HPDE6-E6E7 (cell line): ENCODE results near the gene TUBB4A.
"Not testable (repeated sequence)": the region's sequence is repeated elsewhere in the genome, so short reads cannot be mapped to it uniquely, and the experiment has no call there.

Experiments used
- DNase-seq: peaks from one replicate; pipeline ENCODE4 v3.0.0; 2011; ENCODE audit warnings: missing footprints; ENCODE audit errors: extremely low spot score

TUBB4A gene

DNA sequence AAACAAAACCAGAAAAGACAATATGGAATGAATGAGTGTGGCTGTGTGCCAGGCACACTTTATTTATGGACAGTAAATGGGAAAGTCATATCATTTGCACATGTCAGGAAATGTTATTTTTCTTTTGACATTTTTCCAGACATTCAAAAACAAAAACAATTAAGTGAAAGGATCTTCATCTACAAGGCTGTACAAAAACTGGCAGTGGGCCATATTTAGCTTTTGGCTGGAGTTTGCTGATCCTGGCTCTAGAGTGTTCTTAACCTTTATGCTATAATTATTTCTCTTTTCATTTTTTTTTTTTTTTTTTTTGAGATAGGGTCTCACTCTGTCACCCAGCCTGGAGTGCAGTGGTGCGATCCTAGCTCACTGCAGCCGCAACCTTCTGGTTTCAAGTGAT is 22.2 kb upstream of the TUBB4A start:
- DNase-seq = no peak

GRCh38 chr19:6522712-6523111 is 20.6 kb upstream of the TUBB4A start:
- DNase-seq = no peak

DNA sequence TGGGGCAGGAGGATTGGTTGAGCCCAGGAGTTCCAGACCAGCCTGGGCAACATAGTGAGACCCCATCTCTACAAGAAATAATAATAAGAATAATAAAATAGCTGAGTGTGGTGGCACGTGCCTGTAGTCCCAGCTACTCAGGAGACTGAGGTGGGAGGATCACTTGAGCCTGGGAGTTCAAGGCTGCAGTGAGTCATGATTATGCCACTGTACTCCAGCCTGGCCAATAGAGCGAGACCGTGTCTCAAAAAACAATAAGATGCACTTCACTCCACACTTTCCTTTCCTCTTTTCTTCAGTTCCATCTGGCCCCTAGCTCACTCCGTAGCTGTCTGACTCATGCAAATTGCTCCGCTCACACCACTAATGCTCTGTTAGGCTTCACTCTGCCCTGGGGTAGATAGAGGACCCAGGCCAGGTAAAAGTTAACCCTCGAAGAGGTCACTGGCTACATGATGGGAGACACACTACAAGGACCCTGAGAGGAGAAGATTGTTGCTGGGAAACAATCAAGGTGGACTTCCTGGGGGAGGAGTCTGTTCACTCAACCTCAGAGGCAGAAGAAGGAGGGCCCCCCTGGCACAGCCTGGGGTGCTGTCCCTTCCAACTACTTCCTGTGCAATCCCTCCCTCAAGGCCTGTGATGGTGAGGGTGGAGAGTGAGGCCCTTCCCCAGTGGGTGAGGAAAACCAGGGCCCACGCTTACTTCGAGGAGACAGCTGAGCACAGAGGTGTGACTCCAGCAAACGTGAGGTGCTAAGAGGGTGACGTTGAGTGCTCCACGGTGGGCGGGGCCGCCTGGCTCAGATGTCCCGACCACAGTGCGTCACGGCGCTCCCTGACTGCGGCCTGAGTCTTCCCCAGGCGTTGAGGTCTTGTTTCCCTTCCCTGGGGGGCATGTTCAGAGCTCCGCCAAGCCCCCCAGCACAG is 19.9 kb upstream of the TUBB4A start:
- no peak for DNase-seq

DNA sequence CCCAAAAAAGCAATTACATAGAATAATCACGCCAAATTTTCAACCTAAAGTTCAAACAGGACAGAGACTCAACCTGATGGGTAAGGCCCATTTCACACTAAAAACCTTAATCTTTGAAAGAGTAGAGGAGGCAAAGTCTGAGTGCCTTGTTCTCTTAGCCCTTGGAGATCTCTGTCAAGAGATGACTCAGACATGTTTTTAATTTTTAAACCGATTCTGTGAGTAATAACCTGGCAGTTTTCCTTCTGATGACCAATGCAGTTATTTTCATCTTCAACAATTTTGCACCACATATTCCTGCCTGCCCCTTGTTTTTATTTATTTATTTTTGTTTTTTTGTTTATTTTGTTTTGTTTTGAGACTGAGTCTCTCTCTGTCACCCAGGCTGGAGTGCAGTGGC is 17.2 kb upstream of the TUBB4A start:
- peak; percentile 72 for DNase-seq

- no peak for DNase-seq
Measured at GRCh38 chr19:6518145-6518911, 16.2 kb upstream of the TUBB4A start.

GRCh38 chr19:6516659-6517291 is 14.7 kb upstream of the TUBB4A start:
- DNase-seq = peak; percentile 80

GRCh38 chr19:6516018-6516658 is 14.0 kb upstream of the TUBB4A start:
- peak; percentile 88 for DNase-seq

GRCh38 chr19:6514926-6515544 is 12.9 kb upstream of the TUBB4A start:
- DNase-seq = no peak

DNA sequence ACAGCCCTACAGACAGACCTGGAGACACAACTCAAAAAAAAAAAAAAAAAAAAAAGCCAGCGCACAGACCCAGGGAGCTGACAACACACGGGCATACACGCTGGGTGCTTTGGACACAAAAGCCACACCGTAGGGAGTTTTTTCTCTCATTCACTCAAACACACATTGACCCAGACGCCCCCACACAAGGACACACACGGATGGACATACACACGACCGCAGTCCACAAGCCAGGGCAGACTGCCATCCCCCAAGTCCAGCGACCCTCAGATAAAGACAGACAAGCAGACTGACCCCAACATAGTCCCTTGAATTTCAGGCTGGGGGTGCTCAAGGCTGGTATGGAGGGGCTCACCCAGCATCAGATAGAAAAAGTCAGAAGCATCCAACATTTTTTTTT is 12.0 kb upstream of the TUBB4A start:
- no peak for DNase-seq

DNA sequence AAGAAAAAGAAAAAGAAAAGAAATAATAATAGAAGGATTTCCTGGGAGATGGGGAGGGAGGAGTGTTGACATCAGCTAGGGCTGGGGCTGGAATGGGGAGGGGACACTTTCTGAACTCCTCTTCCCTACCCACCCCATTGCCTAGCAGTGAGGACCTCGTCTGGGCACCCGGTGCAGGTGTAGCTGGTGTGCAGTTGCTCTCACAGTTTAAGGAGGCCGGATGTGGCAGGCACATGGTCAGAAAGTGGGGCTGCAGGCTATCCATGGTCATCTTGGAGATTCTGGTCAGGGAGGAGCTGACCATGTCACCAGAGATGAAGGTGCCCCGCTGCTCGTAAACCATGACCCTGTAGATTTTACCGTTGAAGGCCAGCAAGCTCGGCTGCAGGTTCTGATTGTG is 8.5 kb upstream of the TUBB4A start:
- no peak for DNase-seq

DNA sequence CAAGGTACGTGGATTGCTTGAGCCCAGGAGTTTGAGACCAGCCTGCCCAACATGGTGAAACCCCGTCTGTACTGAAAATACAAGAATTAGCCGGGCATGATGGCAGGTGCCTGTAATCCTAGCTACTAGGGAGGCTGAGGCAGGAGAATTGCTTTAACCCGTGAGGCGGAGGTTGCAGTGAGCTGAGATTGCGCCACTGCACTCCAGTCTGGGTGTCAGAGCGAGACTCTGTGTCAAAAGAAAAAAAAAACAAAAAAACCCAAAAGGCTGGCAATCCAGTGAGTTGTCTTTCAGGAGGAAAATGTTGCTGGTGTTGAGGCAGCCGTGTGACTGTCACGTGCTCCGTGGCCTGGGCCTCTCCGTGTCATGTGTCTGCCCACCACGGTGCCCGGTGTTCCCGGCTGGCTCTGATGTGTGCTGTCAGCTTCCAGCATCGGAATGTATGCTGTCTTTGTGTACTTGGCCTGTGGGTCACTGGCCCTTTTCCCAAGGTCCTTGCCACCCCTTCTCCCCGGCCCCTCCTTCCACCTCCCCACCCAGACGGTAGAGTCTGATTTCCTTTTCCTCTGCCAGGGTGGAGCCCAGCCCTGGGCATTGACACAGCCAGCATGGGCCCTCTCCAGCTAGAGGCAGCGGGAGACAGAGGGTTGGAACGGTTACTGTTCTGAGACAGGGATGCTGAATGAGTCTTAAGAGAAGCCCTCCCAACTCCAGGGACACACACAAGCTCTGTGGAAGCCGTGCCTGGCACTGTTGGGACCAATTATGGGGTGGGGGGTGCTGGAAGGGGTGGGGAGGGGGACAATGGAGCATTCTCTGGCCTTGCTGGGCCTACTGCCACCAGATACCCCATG is 7.2 kb upstream of the TUBB4A start:
- no peak for DNase-seq

GRCh38 chr19:6508028-6508771 is 6.1 kb upstream of the TUBB4A start:
- not testable (repeated sequence) for DNase-seq

DNA sequence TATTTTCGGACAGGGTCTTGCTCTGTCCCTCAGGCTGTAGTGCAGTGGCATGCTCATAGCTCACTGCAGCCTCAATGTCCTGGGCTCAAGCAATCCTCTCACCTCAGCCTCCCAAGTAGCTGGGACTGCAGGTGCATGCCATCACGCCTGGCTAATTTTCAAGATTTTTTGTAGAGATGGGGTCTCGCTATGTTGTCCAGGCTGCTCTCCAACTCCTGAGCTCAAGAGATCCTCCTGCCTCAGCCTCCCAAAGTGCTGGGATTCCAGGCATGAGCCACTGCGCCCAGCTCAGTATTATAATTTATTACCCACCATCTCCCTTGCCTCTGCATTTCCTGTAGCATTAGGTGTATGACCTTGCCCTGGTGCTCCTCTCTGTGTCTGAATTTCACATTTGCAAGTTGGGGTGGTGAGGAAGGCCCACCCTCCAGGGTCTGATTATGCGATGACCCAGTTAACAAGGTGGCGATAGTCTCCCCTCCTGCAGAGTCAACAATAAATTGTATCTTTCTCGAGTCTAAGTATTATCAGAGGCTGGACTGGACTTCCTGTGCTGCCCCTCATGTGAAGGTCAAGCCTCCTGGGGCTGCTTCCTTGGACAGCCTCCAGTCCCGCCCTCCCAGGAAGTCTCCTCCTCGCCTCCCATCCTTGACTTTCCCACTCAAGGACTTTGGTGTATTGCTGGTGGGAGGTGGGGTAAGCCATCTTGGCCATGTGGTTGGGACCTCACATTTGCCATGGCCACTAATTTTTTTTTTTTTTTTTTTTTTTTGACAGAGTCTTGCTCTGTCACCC is 1.5 kb upstream of the TUBB4A start:
- no peak for DNase-seq

GRCh38 chr19:6500837-6501739 is 1.0 kb downstream of the TUBB4A start:
- DNase-seq = no peak

DNA sequence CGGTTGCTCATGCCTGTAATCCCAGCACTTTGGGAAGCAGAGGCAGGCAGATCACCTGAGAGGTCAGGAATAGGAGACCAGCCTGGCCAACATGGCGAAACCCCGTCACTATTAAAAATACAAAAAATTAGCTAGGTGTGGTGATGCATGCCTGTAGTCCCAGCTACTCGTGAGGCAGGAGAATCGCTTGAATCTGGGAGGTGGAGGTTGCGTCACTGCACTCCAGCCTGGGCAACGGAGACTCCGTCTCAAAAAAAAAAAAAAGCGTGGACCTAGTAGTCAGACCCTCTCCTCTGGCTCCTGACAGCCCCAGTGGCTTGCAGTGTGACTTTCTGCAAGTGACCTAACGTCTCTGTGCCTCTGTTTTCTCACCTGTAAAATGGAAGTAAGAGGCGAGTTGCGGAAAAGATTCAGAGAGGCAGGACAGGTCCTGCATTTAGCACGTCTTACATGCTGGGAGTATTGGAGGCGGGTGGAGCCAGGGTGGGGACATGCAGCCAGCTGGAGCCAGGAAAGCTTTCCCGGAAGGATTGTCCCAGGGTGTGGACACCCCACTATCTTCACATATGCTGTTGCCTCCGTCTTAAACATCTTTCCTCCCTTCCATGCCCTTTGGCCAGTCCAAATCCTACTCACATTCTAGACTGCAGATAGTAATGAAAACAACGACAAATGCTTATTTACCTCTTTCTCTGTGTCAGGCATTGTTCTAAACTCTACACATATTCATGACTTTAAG is 2.9 kb downstream of the TUBB4A start:
- DNase-seq = no peak

DNA sequence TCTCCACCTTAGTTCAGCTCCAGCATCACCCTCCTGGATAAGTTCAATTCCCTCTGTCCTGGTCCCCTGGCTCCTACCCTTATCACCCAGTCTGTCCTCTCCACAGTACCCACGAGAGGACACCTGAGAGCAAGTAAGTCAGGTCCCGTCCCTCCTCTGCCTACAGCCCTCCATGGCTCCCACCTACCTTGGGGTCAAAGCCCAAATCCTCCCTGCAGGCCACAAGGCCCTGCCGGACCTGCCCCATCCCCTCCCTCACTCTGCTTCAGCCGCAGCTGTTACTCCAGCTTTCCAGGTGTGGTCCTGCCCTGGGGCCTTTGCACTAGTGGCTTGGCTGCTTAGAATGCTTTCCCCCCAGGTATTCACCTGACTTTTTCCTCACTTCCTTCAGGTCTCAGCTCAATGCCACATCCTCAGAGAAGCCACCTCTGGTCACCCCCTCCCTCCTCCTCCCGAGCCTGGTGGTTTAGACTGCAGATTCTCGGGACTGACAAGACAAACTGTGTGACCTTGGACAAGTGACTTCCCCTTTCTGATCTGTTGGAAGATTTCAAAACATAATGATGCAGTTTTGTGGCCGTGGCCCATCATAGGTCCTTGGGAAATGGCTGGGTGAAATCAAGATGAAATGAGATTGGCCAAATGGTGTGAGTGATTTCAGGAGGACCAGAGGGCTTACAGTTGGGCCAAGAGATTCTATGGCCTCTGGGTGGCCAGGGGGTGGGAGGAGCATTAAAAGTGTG is 3.6 kb downstream of the TUBB4A start:
- DNase-seq = no peak

- DNase-seq = no peak
Measured at GRCh38 chr19:6495947-6496346, 6.2 kb downstream of the TUBB4A start.
